GM12878 (cell line): ENCODE results near the gene TUBB1. TPM values are rescaled to one million over a fixed set of nuclear protein-coding genes. Genes with fewer than 3 reads are reported as not detected.

Experiments
- ATAC-seq: fragments of 200-7000 bp; cut with Tn5 transposase; 3 replicates; pipeline ENCODE4 v1.9.1; 2020; ENCODE audit warnings: mild to moderate bottlenecking, moderate library complexity
- BruUV-seq: library from RNA; stranded (reverse); fragments of 400-500 nt; replicated peaks from 2 replicates; lab custom pipeline; 2021; lab: Mats Ljungman, UMichigan
- CTCF ChIA-PET: fragments of 300-600 bp; sonication (Branson Sonifier 250); formaldehyde crosslinking; extraction: SDS; loops from one replicate; lab custom pipeline; 2021; ENCODE audit warnings: inconsistent platforms; lab: Yijun Ruan, JAX
- POLR2A ChIA-PET: fragments of 350-600 bp; formaldehyde crosslinking; extraction: SDS; loops from one replicate; lab custom pipeline; 2021; ENCODE audit warnings: inconsistent platforms; lab: Charles Lee
- RAD21 ChIA-PET: fragments of 300-600 bp; sonication (Branson Sonifier 250); formaldehyde crosslinking; loops from one replicate; lab custom pipeline; 2023; ENCODE audit warnings: antibody characterized with exemption; ENCODE audit not compliant: unreplicated experiment; lab: Charles Lee
- SMC1A ChIA-PET: fragments of 300-600 bp; sonication (Branson Sonifier 250); formaldehyde crosslinking; loops from one replicate; lab custom pipeline; 2023; ENCODE audit not compliant: unreplicated experiment, uncharacterized antibody; lab: Charles Lee
- DNase-seq: peaks from one replicate; pipeline ENCODE4 v3.0.0-alpha.2; 2011; ENCODE audit warnings: low read depth, low spot score
- FAIRE-seq: peaks from 3 replicates; lab custom pipeline; 2011; peaks lifted over from hg19 to GRCh38; lab: Jason Lieb, UNC
- H2AFZ ChIP-seq: 2 replicates; pipeline ENCODE4 v1.6.0; 2011; ENCODE audit warnings: low read depth, low read length, control low read depth; ENCODE audit not compliant: control insufficient read depth
- H3K27ac ChIP-seq: 2 replicates; pipeline ENCODE4 v1.5.1; 2011; ENCODE audit warnings: control low read depth; ENCODE audit not compliant: control insufficient read depth, insufficient read depth
- H3K27me3 ChIP-seq, 2 experiments: replicated peaks in 1 of 2; 2 replicates each; pipeline versions ENCODE4 v1.6.0 to v1.6.1; 2011; ENCODE audit warnings: low read length in 1 of 2; ENCODE audit not compliant: control insufficient read depth in 2 of 2, insufficient read depth in 2 of 2
- H3K36me3 ChIP-seq, 2 experiments: 2 replicates each; pipeline ENCODE4 v1.5.1; 2011; ENCODE audit warnings: low read length in 1 of 2; ENCODE audit not compliant: control insufficient read depth in 2 of 2, insufficient read depth in 2 of 2
- H3K4me1 ChIP-seq: 2 replicates; pipeline ENCODE4 v1.6.1; 2011; ENCODE audit warnings: mild to moderate bottlenecking, low read length, moderate library complexity, mixed read lengths; ENCODE audit not compliant: control insufficient read depth, insufficient read depth
- H3K4me2 ChIP-seq: 2 replicates; pipeline ENCODE4 v1.6.0; 2011; ENCODE audit warnings: control low read depth; ENCODE audit not compliant: control insufficient read depth, insufficient read depth
- H3K4me3 ChIP-seq: fragments of 200-600 bp; sonication (generic); 2 replicates; pipeline ENCODE4 v1.5.1; 2016
- H3K79me2 ChIP-seq: 2 replicates; pipeline ENCODE4 v1.6.0; 2011; ENCODE audit warnings: low read length; ENCODE audit not compliant: control insufficient read depth, insufficient read depth
- H3K9ac ChIP-seq: 2 replicates; pipeline ENCODE4 v1.8.0; 2011; ENCODE audit warnings: low read length, control low read depth, mixed read lengths; ENCODE audit not compliant: control insufficient read depth, insufficient read depth
- H3K9me3 ChIP-seq: replicated peaks from 3 replicates; pipeline ENCODE4 v1.5.1; 2011; ENCODE audit warnings: mild to moderate bottlenecking, low read length; ENCODE audit not compliant: control insufficient read depth, insufficient read depth
- H4K20me1 ChIP-seq: 2 replicates; pipeline ENCODE4 v1.6.0; 2011; ENCODE audit not compliant: control insufficient read depth, insufficient read depth
- BMI1 ChIP-seq: fragments of 450-650 bp; IDR thresholded peaks from 2 replicates; pipeline ENCODE4 v1.6.1; 2016; ENCODE audit warnings: mild to moderate bottlenecking, moderate library complexity, borderline replicate concordance
- CUX1 ChIP-seq: IDR thresholded peaks from 2 replicates; pipeline ENCODE4 v1.6.1; 2012; ENCODE audit warnings: improper control_type of control experiment, low read depth, low read length; ENCODE audit not compliant: insufficient replicate concordance
- EP300 ChIP-seq, 2 experiments: fragments of 150-350 bp in 1 of 2; IDR thresholded peaks; 2 replicates each; pipeline ENCODE4 v1.6.1; 2011 to 2012; ENCODE audit warnings: low read depth in 2 of 2, low read length in 2 of 2, borderline replicate concordance in 1 of 2, improper control_type of control experiment in 1 of 2, inconsistent platforms in 1 of 2; ENCODE audit not compliant: control insufficient read depth in 1 of 2
- HDAC6 ChIP-seq: fragments of 200-600 bp; sonication (generic); IDR thresholded peaks from one replicate; pipeline ENCODE4 v1.8.0; 2017; ENCODE audit warnings: antibody characterized with exemption; ENCODE audit not compliant: unreplicated experiment
- RCOR1 ChIP-seq: conservative IDR thresholded peaks from 2 replicates; pipeline ENCODE4 v1.6.1; 2012; ENCODE audit warnings: low read depth, low read length, improper control_type of control experiment
- SIN3A ChIP-seq: IDR thresholded peaks from 2 replicates; pipeline ENCODE4 v1.6.1; 2012; ENCODE audit warnings: low read depth, low read length, improper control_type of control experiment
- ZNF592 ChIP-seq: fragments of 450-650 bp; IDR thresholded peaks from 2 replicates; pipeline ENCODE4 v1.6.1; 2017; ENCODE audit warnings: mild to moderate bottlenecking, moderate library complexity
- WGBS: methylation state at CpG from one replicate; pipeline ENCODE4 v1.1.6; 2016; ENCODE audit warnings: low lambda C conversion rate; ENCODE audit not compliant: insufficient replicate concordance, insufficient coverage; ENCODE audit errors: missing lambda C conversion rate; 5-methylcytosine and 5-hydroxymethylcytosine counted together
- in situ Hi-C: fragments of 300-500 bp; cut with MboI; formaldehyde crosslinking; loops from 9 replicates; pipeline ENCODE4 v1.14.3; 2018; ENCODE audit warnings: mixed read lengths
- intact Hi-C: fragments of 100-400 bp; cut with micrococcal nuclease; formaldehyde crosslinking; loops from one replicate; pipeline ENCODE4 v1.14.2; 2022; ENCODE audit not compliant: unreplicated experiment
- polyA plus RNA-seq, 11 experiments: library from polyadenylated mRNA; depleted of rRNA in 4 of 11; unstranded in 6 of 11; stranded (reverse) in 5 of 11; fragments of >200 nt; fragmentation: Nextera tagmentation in 4 of 11; fragmentation: Illumina TruSeq in 1 of 11; extraction: Ambion mirVana in 4 of 11; extraction: Trizol in 1 of 11; gene quantifications; 1 replicate in 1 of 11; 2 replicates in 10 of 11; pipeline versions ENCODE4 v1.2.1 to v1.2.3, GENCODE V29; 2011 to 2016; ENCODE audit warnings: inconsistent platforms in 2 of 11, missing spikeins in 2 of 11, low read depth in 1 of 11
- total RNA-seq, 4 experiments: library from RNA; depleted of rRNA in 3 of 4; stranded (reverse); fragments of >200 nt in 3 of 4; fragmentation: Illumina TruSeq in 1 of 4; extraction: Trizol in 1 of 4; gene quantifications; 2 replicates each; pipeline versions ENCODE4 v1.2.1 to v1.2.3, GENCODE V29; 2013 to 2021
- TF ChIP-seq, protein P1 (sequence below): IDR thresholded peaks from 2 replicates; pipeline ENCODE4 v1.6.1; 2012; ENCODE audit warnings: low read depth, low read length, improper control_type of control experiment

Gene TUBB1
- total and polyA plus RNA-seq, 10 of the 15 experiments (the other 5 are each of a cell fraction or from before 2014, with no cell fraction given): 0.02 to 0.20 (median 0.06) TPM; not detected in 3

- RAD21 ChIA-PET: no interaction called here
- 100% methylated on average over 2 of the region's 2 CpGs for WGBS
- Histone ChIP-seq H3K27me3 (no peaks in the 10 kb centered on the region), H3K4me1 (no peaks in the 10 kb centered on the region; the same call in 1 of the 2 replicates), H2AFZ (no peak overlapping the region), H3K27ac (no peak overlapping the region), H3K9me3 (no peaks in the 10 kb centered on the region), H4K20me1 (no peaks in the 10 kb centered on the region), H3K79me2 (peaks cover 34% of the 10 kb centered on the region), H3K36me3 (peaks cover 13 to 30% of the 10 kb centered on the region in 2 experiments), H3K9ac (no peak overlapping the region), H3K4me3 (no peak overlapping the region), H3K4me2 (no peak overlapping the region)
- POLR2A ChIA-PET: interaction anchor here (0.7 kb wide), 1 partner anchor 145 kb away, joined by 3 read pairs; no protein-coding TSS in a partner anchor
- FAIRE-seq (no peak), ATAC-seq (no peak), DNase-seq (no peak)
- CTCF ChIA-PET: no interaction called here
- TF ChIP-seq CUX1 (no peak), EP300 (IDR thresholded peaks at IDR 0.05; ENCODE audit: borderline replicate concordance in 1 of 2, control insufficient read depth in 1 of 2, low read depth in 2 of 2, low read length in 2 of 2) (no peak), BMI1 (no peak), RCOR1 (no peak), ZNF592 (no peak), HDAC6 (no peak), SIN3A (no peak)
- TF ChIP-seq, protein P1, sequence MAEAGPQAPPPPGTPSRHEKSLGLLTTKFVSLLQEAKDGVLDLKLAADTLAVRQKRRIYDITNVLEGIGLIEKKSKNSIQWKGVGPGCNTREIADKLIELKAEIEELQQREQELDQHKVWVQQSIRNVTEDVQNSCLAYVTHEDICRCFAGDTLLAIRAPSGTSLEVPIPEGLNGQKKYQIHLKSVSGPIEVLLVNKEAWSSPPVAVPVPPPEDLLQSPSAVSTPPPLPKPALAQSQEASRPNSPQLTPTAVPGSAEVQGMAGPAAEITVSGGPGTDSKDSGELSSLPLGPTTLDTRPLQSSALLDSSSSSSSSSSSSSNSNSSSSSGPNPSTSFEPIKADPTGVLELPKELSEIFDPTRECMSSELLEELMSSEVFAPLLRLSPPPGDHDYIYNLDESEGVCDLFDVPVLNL: no peak
- SMC1A ChIA-PET: interaction anchor here (0.8 kb wide), 1 partner anchor 14 kb away, joined by 3 read pairs; no protein-coding TSS in a partner anchor
- intact Hi-C loops: no loop called here
- in situ Hi-C loops: no loop called here
- BruUV-seq: no TSS peak
These were observed 5.9 kb downstream of the TUBB1 start for GRCh38 chr20:59025086-59025485.
